Endothelial cell of umbilical vein (primary cell): ENCODE data around the gene WDFY3.

Experiments
- MYC ChIP-seq: IDR thresholded peaks from one replicate; pipeline ENCODE4 v1.6.1; 2011; ENCODE audit warnings: mild to moderate bottlenecking, low read depth, low read length
- POLR2A ChIP-seq: IDR thresholded peaks from 2 replicates; pipeline ENCODE4 v1.6.1; 2012; ENCODE audit warnings: low read depth, mild to moderate bottlenecking, control low read depth, low read length
- TF ChIP-seq, protein P1 (sequence below), 2 donors: IDR thresholded peaks; 1 replicate in 1 of 2; 2 replicates in 1 of 2; pipeline ENCODE4 v1.5.1; 2011; ENCODE audit warnings: low read length in 2 of 2, mild to moderate bottlenecking in 2 of 2, moderate library complexity in 2 of 2, control low read depth in 1 of 2, inconsistent platforms in 1 of 2, low read depth in 1 of 2; ENCODE audit not compliant: insufficient read depth in 1 of 2; ENCODE audit errors: extremely low read depth in 1 of 2
- TF ChIP-seq, protein P2 (sequence below): IDR thresholded peaks from 2 replicates; pipeline ENCODE4 v1.6.1; 2011; ENCODE audit not compliant: insufficient read depth, insufficient read length

DNA sequence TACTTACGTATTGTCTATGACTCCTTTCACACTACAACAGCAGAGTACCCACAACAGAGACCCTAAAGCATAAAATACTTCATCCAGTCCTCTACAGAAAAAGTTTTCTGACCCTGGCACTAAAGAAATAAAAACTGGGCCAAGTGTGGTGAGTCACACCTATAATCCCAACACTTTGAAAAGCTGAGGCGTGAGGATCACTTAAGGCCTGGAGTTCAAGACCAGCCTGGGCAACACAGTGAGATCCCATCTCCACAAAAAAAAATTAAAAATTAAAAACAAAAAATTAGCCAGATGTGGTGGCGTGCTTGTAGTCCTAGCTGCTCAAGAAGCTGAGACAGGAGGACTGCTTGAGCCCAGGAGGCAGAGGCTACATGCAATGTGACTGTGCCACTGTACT, 66.9 kb downstream of the WDFY3 start:
- TF ChIP-seq, protein P1, sequence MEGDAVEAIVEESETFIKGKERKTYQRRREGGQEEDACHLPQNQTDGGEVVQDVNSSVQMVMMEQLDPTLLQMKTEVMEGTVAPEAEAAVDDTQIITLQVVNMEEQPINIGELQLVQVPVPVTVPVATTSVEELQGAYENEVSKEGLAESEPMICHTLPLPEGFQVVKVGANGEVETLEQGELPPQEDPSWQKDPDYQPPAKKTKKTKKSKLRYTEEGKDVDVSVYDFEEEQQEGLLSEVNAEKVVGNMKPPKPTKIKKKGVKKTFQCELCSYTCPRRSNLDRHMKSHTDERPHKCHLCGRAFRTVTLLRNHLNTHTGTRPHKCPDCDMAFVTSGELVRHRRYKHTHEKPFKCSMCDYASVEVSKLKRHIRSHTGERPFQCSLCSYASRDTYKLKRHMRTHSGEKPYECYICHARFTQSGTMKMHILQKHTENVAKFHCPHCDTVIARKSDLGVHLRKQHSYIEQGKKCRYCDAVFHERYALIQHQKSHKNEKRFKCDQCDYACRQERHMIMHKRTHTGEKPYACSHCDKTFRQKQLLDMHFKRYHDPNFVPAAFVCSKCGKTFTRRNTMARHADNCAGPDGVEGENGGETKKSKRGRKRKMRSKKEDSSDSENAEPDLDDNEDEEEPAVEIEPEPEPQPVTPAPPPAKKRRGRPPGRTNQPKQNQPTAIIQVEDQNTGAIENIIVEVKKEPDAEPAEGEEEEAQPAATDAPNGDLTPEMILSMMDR (IDR thresholded peaks at IDR 0.05; ENCODE audit: extremely low read depth in 1 of 2, insufficient read depth in 1 of 2, low read depth in 1 of 2, low read length in 2 of 2), result no peak
- TF ChIP-seq MYC (no peak), POLR2A (no peak)
- TF ChIP-seq, protein P2, sequence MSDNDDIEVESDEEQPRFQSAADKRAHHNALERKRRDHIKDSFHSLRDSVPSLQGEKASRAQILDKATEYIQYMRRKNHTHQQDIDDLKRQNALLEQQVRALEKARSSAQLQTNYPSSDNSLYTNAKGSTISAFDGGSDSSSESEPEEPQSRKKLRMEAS, result no peak
